Measurements from ENCODE around the gene PPIH.
"Not testable (repeated sequence)": the region's sequence is repeated elsewhere in the genome, so short reads cannot be mapped to it uniquely, and the experiment has no call there.

Gene PPIH

GRCh38 chr1:42657981-42658876 is at the start of gene PPIH:
Gene PPIH, plus strand, starts transcription at chr1:42658423. Its CDS starts 24 bp downstream, at chr1:42658447.
- peak; percentile 74 for DNase-seq (ENCODE audit: low read depth, low spot score)

GRCh38 chr1:42613803-42614131 is 44.5 kb upstream of the PPIH start:
- no peak for DNase-seq (ENCODE audit: low read depth, low spot score)

- DNase-seq (ENCODE audit: low read depth, low spot score) = no peak
Measured at GRCh38 chr1:42618866-42619265, 39.4 kb upstream of the PPIH start.

GRCh38 chr1:42620307-42620706 is 37.9 kb upstream of the PPIH start:
- no peak for DNase-seq (ENCODE audit: low read depth, low spot score)

GRCh38 chr1:42621180-42621579 is 37.0 kb upstream of the PPIH start:
- not testable (repeated sequence) for DNase-seq (ENCODE audit: low read depth, low spot score)

- DNase-seq (ENCODE audit: low read depth, low spot score) = not testable (repeated sequence)
Measured at GRCh38 chr1:42627205-42627604, 31.0 kb upstream of the PPIH start.

- DNase-seq (ENCODE audit: low read depth, low spot score) = no peak
Measured at GRCh38 chr1:42639116-42639515, 19.1 kb upstream of the PPIH start.

- no peak for DNase-seq (ENCODE audit: low read depth, low spot score)
Measured at GRCh38 chr1:42646056-42646455, 12.2 kb upstream of the PPIH start.

GRCh38 chr1:42657201-42657600 is 1.0 kb upstream of the PPIH start:
- DNase-seq (ENCODE audit: low read depth, low spot score) = no peak

- DNase-seq (ENCODE audit: low read depth, low spot score) = no peak
Measured at GRCh38 chr1:42658877-42659337, 684 bp downstream of the PPIH start.

GRCh38 chr1:42660907-42661500 is 2.8 kb downstream of the PPIH start:
- DNase-seq (ENCODE audit: low read depth, low spot score) = no peak

GRCh38 chr1:42669936-42670335 is 11.7 kb downstream of the PPIH start:
- no peak for DNase-seq (ENCODE audit: low read depth, low spot score)

- DNase-seq (ENCODE audit: low read depth, low spot score) = no peak
Measured at GRCh38 chr1:42670425-42670824, 12.2 kb downstream of the PPIH start.

- DNase-seq (ENCODE audit: low read depth, low spot score) = no peak
Measured at GRCh38 chr1:42674214-42674613, 16.0 kb downstream of the PPIH start.

GRCh38 chr1:42674682-42675081 is 16.5 kb downstream of the PPIH start:
- DNase-seq (ENCODE audit: low read depth, low spot score) = no peak

GRCh38 chr1:42675467-42675866 is 17.2 kb downstream of the PPIH start:
- DNase-seq (ENCODE audit: low read depth, low spot score) = no peak

GRCh38 chr1:42676534-42677087 is 18.4 kb downstream of the PPIH start:
- no peak for DNase-seq (ENCODE audit: low read depth, low spot score)

GRCh38 chr1:42679364-42679983 is 21.3 kb downstream of the PPIH start:
- no peak for DNase-seq (ENCODE audit: low read depth, low spot score)

GRCh38 chr1:42680055-42680454 is 21.8 kb downstream of the PPIH start:
- no peak for DNase-seq (ENCODE audit: low read depth, low spot score)

- no peak for DNase-seq (ENCODE audit: low read depth, low spot score)
Measured at GRCh38 chr1:42680921-42681683, 22.9 kb downstream of the PPIH start.

- peak; percentile 95 for DNase-seq (ENCODE audit: low read depth, low spot score)
Measured at GRCh38 chr1:42681741-42682483, 23.7 kb downstream of the PPIH start, which contains the start of gene YBX1. Gene YBX1, plus strand, starts transcription at chr1:42682418. Its CDS starts 148 bp downstream, at chr1:42682566.
